ENCODE measurements around the gene BLID.

DNA sequence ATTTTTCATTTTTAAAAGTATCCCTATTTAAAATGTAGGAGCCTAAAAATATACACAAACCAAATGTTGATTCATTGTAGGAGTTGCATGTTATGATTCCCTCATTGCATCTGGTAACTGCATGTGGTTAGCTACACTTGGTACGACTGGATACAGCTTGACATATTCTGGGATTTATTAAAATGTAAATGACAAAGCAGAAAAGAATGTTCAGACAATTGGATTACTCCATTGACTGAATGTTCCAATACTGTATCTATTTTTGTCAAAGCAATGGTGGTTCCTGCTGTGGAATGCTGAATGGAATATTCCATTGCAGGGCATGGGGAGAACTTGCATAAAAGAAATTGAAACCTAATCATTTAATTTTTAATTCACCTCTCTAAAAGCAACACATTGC is 30.8 kb downstream of the BLID start:
- TF ChIP-seq BHLHE40 (IDR thresholded peaks at IDR 0.05; ENCODE audit: borderline replicate concordance): no peak
- TF ChIP-seq FOXM1 (IDR thresholded peaks at IDR 0.05; ENCODE audit: borderline replicate concordance): no peak
- TF ChIP-seq ZNF384 (IDR thresholded peaks at IDR 0.05): no peak
- TF ChIP-seq, protein P1, sequence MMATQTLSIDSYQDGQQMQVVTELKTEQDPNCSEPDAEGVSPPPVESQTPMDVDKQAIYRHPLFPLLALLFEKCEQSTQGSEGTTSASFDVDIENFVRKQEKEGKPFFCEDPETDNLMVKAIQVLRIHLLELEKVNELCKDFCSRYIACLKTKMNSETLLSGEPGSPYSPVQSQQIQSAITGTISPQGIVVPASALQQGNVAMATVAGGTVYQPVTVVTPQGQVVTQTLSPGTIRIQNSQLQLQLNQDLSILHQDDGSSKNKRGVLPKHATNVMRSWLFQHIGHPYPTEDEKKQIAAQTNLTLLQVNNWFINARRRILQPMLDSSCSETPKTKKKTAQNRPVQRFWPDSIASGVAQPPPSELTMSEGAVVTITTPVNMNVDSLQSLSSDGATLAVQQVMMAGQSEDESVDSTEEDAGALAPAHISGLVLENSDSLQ (IDR thresholded peaks at IDR 0.05): no peak
- no peak for TF ChIP-seq NFRKB (IDR thresholded peaks at IDR 0.05)
- TF ChIP-seq HDGF (IDR thresholded peaks at IDR 0.05; ENCODE audit: borderline replicate concordance): no peak
- no peak for TF ChIP-seq TARDBP (IDR thresholded peaks at IDR 0.05)
